Spinal cord (tissue), 10 donors: ENCODE results near the gene MZT2A. TPM values are rescaled to one million over a fixed set of nuclear protein-coding genes. Genes with fewer than 3 reads are reported as not detected.
"Not testable (repeated sequence)": the region's sequence is repeated elsewhere in the genome, so short reads cannot be mapped to it uniquely, and the experiment has no call there.

Experiments
- DNase-seq, 6 donors: peaks; one replicate each; pipeline versions ENCODE4 v3.0.0 to v3.0.0-alpha.2; 2013 to 2015; ENCODE audit warnings: low spot score in 6 of 6, low read depth in 4 of 6
- H3K27ac ChIP-seq: one replicate; pipeline ENCODE4 v1.5.1; 2013; ENCODE audit warnings: low read depth, low read length, control low read depth
- H3K27me3 ChIP-seq: one replicate; pipeline ENCODE4 v1.6.1; 2013; ENCODE audit warnings: low read length; ENCODE audit not compliant: control insufficient read depth, insufficient read depth
- H3K36me3 ChIP-seq: one replicate; pipeline ENCODE4 v1.6.1; 2013; ENCODE audit warnings: low read length; ENCODE audit not compliant: control insufficient read depth, insufficient read depth
- H3K4me1 ChIP-seq: one replicate; pipeline ENCODE4 v1.6.1; 2013; ENCODE audit warnings: low read length; ENCODE audit not compliant: control insufficient read depth, insufficient read depth
- H3K4me3 ChIP-seq: one replicate; pipeline ENCODE4 v1.5.1; 2013; ENCODE audit warnings: low read depth, low read length, control low read depth
- H3K9me3 ChIP-seq: one replicate; pipeline ENCODE4 v1.6.1; 2013; ENCODE audit warnings: low read length; ENCODE audit not compliant: control insufficient read depth, insufficient read depth
- WGBS: methylation state at CpG from one replicate; pipeline ENCODE4 v1.1.5; 2013; ENCODE audit warnings: missing lambda C conversion rate; ENCODE audit not compliant: insufficient coverage; 5-methylcytosine and 5-hydroxymethylcytosine counted together
- polyA plus RNA-seq, 2 donors: library from polyadenylated mRNA; unstranded; fragments of 120-200 nt; gene quantifications; one replicate each; pipeline ENCODE4 v1.2.1, GENCODE V29; 2013; ENCODE audit not compliant: insufficient read length in 2 of 2
- total RNA-seq, 2 donors: library from RNA; depleted of rRNA in 1 of 2; stranded (reverse); fragments of 120-200 nt in 1 of 2; fragments of >200 nt in 1 of 2; gene quantifications; one replicate each; pipeline versions ENCODE4 v1.2.3 to v1.2.4, GENCODE V29; 2013 to 2014
- donor health status: healthy.

Gene MZT2A
- total and polyA plus RNA-seq, 4 donors: 31.6 to 129 (median 103) TPM

DNA sequence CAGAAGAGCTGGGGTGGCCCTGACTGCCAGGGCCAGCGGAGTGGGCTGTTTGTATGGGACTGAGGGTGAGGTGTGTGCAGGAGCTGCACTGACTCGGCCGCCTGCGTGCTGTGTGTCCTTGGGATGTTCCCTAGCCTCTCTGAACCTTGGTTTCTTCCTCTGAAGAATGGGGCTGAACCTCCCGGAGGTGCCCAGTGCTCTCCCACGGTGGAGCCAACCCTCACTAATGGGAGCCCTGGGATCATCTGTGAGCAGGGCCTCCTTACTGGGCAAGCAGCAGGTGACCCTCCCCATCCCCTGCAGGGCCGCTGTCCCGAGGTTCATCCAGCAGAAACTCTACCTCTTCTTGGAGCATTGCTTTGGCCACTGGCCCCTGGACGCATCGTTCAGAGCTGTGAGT is 23.8 kb upstream of the MZT2A start:
- 95% methylated on average over 6 of the region's 10 CpGs for WGBS

GRCh38 chr2:131515235-131515634 is 23.0 kb upstream of the MZT2A start:
- not testable (repeated sequence) for H3K9me3 ChIP-seq, DNase-seq, H3K27me3 ChIP-seq, H3K4me1 ChIP-seq, H3K4me3 ChIP-seq, H3K27ac ChIP-seq
- WGBS: no CpG with 5 or more reads among the region's 14 CpGs
- peaks cover 86% of the 10 kb centered on the region for H3K36me3 ChIP-seq

More for the DNA sequence above, 23.8 kb upstream of the MZT2A start:
- no peak for DNase-seq
- Histone ChIP-seq H3K36me3 (peaks cover 87% of the 10 kb centered on the region), H3K27me3 (no peaks in the 10 kb centered on the region), H3K27ac (no peak overlapping the region), H3K4me3 (no peak overlapping the region), H3K9me3 (no peaks in the 10 kb centered on the region), H3K4me1 (no peaks in the 10 kb centered on the region)

DNA sequence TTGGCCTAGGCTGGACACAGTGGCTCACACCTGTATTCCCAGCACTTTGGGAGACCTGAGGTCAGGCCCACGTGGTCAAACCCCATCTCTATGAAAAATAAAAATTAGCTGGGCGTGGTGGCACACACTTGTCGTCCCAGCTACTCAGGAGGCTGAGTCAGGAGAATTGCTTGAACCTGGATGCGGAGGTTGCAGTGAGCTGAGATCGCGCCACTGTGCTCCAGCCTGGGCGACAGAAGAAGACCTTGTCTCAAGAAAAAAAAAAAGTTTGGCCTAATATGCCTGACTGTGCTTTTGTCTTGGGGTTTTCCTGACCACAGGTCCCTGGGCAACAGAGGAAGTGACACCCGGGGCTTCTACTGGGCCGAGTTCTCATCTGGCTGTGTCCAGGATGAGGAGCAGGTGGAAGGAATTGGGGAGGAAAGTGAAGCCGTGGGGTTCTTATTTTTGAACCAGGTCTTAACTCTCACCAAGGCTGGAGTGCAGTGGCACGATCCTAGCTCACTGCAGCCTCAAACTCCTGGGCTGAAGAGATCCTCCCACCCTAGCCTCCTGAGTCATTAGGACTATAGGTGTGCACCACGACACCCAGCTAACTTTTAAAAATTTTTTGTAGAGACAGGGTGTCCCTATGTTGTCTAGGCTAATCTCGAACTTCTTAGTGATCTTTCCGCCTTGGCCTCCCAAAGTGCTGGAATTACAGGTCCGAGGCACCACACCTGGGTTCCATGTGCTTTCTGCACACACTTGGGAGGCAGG is 22.4 kb upstream of the MZT2A start:
- not testable (repeated sequence) for H3K4me3 ChIP-seq, H3K9me3 ChIP-seq, H3K4me1 ChIP-seq, DNase-seq, H3K27me3 ChIP-seq, H3K27ac ChIP-seq
- H3K36me3 ChIP-seq: peaks cover 86% of the 10 kb centered on the region
- 76% methylated on average over 10 of the region's 15 CpGs for WGBS

- not testable (repeated sequence) for H3K4me3 ChIP-seq, H3K9me3 ChIP-seq, H3K27me3 ChIP-seq, H3K27ac ChIP-seq, H3K4me1 ChIP-seq, DNase-seq
- 50% methylated on average over 8 of the region's 17 CpGs for WGBS
- H3K36me3 ChIP-seq: peaks cover 83% of the 10 kb centered on the region
Observed at GRCh38 chr2:131511969-131512870, 20.0 kb upstream of the MZT2A start.

- not testable (repeated sequence) for H3K27ac ChIP-seq, H3K4me3 ChIP-seq, DNase-seq, H3K9me3 ChIP-seq, H3K4me1 ChIP-seq, H3K27me3 ChIP-seq
- 81% methylated on average over 14 of the region's 22 CpGs for WGBS
- peaks cover 81% of the 10 kb centered on the region for H3K36me3 ChIP-seq
Observed at GRCh38 chr2:131511291-131511968, 19.2 kb upstream of the MZT2A start.

DNA sequence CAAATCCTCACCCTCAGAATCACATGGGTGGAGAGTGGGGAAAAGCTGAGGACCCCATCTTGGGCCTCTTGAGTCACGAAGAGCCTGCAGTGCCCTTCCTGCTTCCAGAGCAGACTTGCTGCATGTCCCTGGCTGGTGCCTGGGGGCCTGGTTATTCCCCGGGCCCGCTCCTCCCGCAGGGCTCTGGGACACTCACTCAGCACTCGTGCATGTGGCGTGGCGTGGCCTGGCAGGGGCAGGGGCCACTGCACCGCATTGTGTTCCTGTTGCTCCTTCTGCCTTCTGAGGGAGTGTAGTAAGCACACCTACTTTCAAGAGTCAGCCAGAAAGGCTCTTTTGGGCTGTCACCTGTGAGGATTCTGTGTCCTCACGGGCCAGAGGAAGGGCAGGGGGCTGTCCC is 17.4 kb upstream of the MZT2A start:
- Histone ChIP-seq H3K27ac (no peak overlapping the region), H3K36me3 (peaks cover 83% of the 10 kb centered on the region), H3K9me3 (no peaks in the 10 kb centered on the region), H3K4me1 (peaks cover 7% of the 10 kb centered on the region), H3K4me3 (no peak overlapping the region), H3K27me3 (no peaks in the 10 kb centered on the region)
- no peak for DNase-seq
- WGBS: 71% methylated on average over 8 of the region's 9 CpGs

- H3K36me3 ChIP-seq: peaks cover 75% of the 10 kb centered on the region
Observed at GRCh38 chr2:131504082-131504750, 12.0 kb upstream of the MZT2A start.

DNA sequence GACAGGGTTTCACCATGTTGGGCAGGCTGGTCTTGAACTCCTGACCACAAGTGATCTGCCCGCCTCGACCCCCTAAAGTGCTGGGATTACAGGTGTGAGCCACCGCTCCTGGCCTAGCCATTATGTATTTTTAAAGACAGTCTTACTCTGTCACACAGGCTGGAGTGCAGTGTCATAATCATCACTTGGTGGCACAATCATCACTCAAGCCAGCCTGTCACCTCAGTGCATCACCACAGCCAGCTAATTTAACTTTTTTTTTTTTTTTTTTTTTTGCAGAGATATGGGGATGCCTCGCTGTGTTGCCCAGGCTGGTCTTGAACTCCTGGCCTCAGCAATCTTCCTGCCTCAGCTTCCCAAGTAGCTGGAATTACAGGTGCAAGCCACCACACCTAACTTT is 11.4 kb upstream of the MZT2A start:
- H3K4me1 ChIP-seq, H3K9me3 ChIP-seq, DNase-seq, H3K4me3 ChIP-seq, H3K27ac ChIP-seq, H3K27me3 ChIP-seq: not testable (repeated sequence)
- WGBS: no CpG with 5 or more reads among the region's 4 CpGs
- H3K36me3 ChIP-seq: peaks cover 70% of the 10 kb centered on the region

More at GRCh38 chr2:131504082-131504750, 12.0 kb upstream of the MZT2A start:
- WGBS: 100% methylated on average over 1 of the region's 7 CpGs
- not testable (repeated sequence) for H3K27ac ChIP-seq, H3K4me1 ChIP-seq, H3K27me3 ChIP-seq, H3K4me3 ChIP-seq, DNase-seq, H3K9me3 ChIP-seq

GRCh38 chr2:131498321-131498973 is 6.2 kb upstream of the MZT2A start:
- not testable (repeated sequence) for H3K9me3 ChIP-seq, H3K27me3 ChIP-seq, DNase-seq, H3K4me3 ChIP-seq, H3K27ac ChIP-seq
- WGBS: 56% methylated on average over 5 of the region's 8 CpGs
- H3K4me1 ChIP-seq: peaks cover 13% of the 10 kb centered on the region
- H3K36me3 ChIP-seq: peaks cover 28% of the 10 kb centered on the region
